ENCODE data around the gene DNMT3A.

GRCh38 chr2:25222477-25223121 is 119.1 kb downstream of the DNMT3A start:
- TF ChIP-seq POLR2AphosphoS5 (IDR thresholded peaks at IDR 0.05; ENCODE audit: low read depth, low read length): no peak
- TF ChIP-seq SIN3A (IDR thresholded peaks at IDR 0.05; ENCODE audit: borderline replicate concordance, insufficient read depth, low read length): no peak
- no peak for TF ChIP-seq REST (IDR thresholded peaks at IDR 0.05; ENCODE audit: insufficient read depth in 1 of 2, low read depth in 2 of 2, low read length in 2 of 2)
- TF ChIP-seq TAF1 (IDR thresholded peaks at IDR 0.05; ENCODE audit: borderline replicate concordance, insufficient read depth, low read length): no peak
- TF ChIP-seq FOXP2 (optimal IDR thresholded peaks at IDR 0.05; ENCODE audit: borderline replicate concordance, extremely low read depth, extremely low read length, insufficient read depth): no peak
